GM12801 (cell line): ENCODE data around the gene NAV2.

Source experiments
- CTCF ChIP-seq: IDR thresholded peaks from one replicate; pipeline ENCODE4 v1.5.1; 2011; ENCODE audit warnings: control low read depth; ENCODE audit not compliant: insufficient read length; ENCODE audit errors: extremely low read depth

Gene NAV2

GRCh38 chr11:19673924-19674729, 38.5 kb upstream of the NAV2 start:
- no peak for TF ChIP-seq CTCF

GRCh38 chr11:19674836-19675235, 37.8 kb upstream of the NAV2 start:
- no peak for TF ChIP-seq CTCF

GRCh38 chr11:19675397-19675796, 37.2 kb upstream of the NAV2 start:
- TF ChIP-seq CTCF: no peak

GRCh38 chr11:19676475-19677380, 35.9 kb upstream of the NAV2 start:
- TF ChIP-seq CTCF: no peak

- no peak for TF ChIP-seq CTCF
Observed at GRCh38 chr11:19677381-19678080, 35.1 kb upstream of the NAV2 start.

GRCh38 chr11:19679952-19680828, 32.4 kb upstream of the NAV2 start:
- no peak for TF ChIP-seq CTCF
